ENCODE results near the gene ARAP3. TPM values are rescaled to one million over a fixed set of nuclear protein-coding genes. Genes with fewer than 3 reads are reported as not detected.

Gene ARAP3
- total and polyA plus RNA-seq, 9 of the 15 experiments (the other 6 are each of a cell fraction or from before 2014, with no cell fraction given), result 0.83 to 25.7 (median 6.4) TPM

DNA sequence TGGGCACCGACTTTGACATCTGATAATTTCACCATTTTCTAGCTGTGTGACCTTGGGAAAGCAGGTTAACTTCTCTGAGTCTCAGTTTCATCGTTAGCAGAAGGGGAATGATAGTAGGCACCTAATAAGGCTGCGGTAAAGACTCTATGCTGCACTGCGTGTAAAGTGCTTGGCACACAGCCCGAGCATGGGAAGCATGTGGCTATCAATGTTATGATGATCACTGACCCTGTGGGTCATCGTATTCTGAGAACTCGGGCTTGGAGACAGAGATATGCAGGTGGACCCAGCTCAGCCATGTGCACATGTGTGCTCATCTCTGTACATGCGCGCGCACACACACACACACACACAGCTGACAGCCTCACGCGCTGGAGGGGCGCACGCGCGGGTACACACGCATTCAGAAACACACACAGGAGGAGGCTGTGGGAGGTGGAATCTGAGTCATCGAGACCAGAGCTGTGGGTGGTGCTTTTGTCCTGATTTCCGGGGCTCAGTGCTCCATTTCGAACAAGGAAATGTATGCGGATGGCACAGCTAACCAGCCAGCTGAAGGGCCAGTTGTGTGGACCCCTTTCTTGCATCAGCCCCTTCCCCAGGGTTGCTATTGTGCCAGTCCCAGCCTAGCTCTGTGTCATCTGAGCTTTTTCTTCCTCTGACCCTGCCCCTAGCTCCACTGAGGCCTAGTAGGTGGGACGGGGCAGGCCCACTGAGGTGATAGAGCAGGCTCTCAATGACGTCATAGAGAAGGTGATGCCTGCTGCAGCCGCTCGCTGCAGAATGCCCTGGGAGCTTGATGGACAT is 11.1 kb upstream of the ARAP3 start (continued):
- no peak for TF ChIP-seq GABPA (tag; conservative IDR thresholded peaks at IDR 0.05; ENCODE audit: low read depth)
- TF ChIP-seq ZNF224 (CRISPR knock-in tag; IDR thresholded peaks at IDR 0.05), result no peak
- TF ChIP-seq, protein P1, sequence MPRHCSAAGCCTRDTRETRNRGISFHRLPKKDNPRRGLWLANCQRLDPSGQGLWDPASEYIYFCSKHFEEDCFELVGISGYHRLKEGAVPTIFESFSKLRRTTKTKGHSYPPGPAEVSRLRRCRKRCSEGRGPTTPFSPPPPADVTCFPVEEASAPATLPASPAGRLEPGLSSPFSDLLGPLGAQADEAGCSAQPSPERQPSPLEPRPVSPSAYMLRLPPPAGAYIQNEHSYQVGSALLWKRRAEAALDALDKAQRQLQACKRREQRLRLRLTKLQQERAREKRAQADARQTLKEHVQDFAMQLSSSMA (CRISPR knock-in tag; IDR thresholded peaks at IDR 0.05), result no peak
- no peak for TF ChIP-seq NFYB (IDR thresholded peaks at IDR 0.05; ENCODE audit: extremely low read depth, insufficient read length)
- TF ChIP-seq, protein P2, sequence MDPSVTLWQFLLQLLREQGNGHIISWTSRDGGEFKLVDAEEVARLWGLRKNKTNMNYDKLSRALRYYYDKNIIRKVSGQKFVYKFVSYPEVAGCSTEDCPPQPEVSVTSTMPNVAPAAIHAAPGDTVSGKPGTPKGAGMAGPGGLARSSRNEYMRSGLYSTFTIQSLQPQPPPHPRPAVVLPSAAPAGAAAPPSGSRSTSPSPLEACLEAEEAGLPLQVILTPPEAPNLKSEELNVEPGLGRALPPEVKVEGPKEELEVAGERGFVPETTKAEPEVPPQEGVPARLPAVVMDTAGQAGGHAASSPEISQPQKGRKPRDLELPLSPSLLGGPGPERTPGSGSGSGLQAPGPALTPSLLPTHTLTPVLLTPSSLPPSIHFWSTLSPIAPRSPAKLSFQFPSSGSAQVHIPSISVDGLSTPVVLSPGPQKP (CRISPR knock-in tag; IDR thresholded peaks at IDR 0.05), result no peak
- no peak for TF ChIP-seq ZFPM2 (CRISPR knock-in tag; IDR thresholded peaks at IDR 0.05)
- TF ChIP-seq, protein P3, sequence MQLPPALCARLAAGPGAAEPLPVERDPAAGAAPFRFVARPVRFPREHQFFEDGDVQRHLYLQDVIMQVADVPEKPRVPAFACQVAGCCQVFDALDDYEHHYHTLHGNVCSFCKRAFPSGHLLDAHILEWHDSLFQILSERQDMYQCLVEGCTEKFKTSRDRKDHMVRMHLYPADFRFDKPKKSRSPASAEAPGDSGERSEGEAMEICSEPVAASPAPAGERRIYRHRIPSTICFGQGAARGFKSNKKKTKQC (CRISPR knock-in tag; IDR thresholded peaks at IDR 0.05), result peak; percentile 93
- TF ChIP-seq ELF4 (CRISPR knock-in tag; IDR thresholded peaks at IDR 0.05), result no peak
- TF ChIP-seq, protein P4, sequence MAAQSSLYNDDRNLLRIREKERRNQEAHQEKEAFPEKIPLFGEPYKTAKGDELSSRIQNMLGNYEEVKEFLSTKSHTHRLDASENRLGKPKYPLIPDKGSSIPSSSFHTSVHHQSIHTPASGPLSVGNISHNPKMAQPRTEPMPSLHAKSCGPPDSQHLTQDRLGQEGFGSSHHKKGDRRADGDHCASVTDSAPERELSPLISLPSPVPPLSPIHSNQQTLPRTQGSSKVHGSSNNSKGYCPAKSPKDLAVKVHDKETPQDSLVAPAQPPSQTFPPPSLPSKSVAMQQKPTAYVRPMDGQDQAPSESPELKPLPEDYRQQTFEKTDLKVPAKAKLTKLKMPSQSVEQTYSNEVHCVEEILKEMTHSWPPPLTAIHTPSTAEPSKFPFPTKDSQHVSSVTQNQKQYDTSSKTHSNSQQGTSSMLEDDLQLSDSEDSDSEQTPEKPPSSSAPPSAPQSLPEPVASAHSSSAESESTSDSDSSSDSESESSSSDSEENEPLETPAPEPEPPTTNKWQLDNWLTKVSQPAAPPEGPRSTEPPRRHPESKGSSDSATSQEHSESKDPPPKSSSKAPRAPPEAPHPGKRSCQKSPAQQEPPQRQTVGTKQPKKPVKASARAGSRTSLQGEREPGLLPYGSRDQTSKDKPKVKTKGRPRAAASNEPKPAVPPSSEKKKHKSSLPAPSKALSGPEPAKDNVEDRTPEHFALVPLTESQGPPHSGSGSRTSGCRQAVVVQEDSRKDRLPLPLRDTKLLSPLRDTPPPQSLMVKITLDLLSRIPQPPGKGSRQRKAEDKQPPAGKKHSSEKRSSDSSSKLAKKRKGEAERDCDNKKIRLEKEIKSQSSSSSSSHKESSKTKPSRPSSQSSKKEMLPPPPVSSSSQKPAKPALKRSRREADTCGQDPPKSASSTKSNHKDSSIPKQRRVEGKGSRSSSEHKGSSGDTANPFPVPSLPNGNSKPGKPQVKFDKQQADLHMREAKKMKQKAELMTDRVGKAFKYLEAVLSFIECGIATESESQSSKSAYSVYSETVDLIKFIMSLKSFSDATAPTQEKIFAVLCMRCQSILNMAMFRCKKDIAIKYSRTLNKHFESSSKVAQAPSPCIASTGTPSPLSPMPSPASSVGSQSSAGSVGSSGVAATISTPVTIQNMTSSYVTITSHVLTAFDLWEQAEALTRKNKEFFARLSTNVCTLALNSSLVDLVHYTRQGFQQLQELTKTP (IDR thresholded peaks at IDR 0.05; ENCODE audit: low read depth in 1 of 2, partially characterized antibody in 2 of 2), result no peak
- TF ChIP-seq, protein P5, sequence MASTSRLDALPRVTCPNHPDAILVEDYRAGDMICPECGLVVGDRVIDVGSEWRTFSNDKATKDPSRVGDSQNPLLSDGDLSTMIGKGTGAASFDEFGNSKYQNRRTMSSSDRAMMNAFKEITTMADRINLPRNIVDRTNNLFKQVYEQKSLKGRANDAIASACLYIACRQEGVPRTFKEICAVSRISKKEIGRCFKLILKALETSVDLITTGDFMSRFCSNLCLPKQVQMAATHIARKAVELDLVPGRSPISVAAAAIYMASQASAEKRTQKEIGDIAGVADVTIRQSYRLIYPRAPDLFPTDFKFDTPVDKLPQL (IDR thresholded peaks at IDR 0.05; ENCODE audit: extremely low read depth, insufficient read length), result no peak
- TF ChIP-seq, protein P6, sequence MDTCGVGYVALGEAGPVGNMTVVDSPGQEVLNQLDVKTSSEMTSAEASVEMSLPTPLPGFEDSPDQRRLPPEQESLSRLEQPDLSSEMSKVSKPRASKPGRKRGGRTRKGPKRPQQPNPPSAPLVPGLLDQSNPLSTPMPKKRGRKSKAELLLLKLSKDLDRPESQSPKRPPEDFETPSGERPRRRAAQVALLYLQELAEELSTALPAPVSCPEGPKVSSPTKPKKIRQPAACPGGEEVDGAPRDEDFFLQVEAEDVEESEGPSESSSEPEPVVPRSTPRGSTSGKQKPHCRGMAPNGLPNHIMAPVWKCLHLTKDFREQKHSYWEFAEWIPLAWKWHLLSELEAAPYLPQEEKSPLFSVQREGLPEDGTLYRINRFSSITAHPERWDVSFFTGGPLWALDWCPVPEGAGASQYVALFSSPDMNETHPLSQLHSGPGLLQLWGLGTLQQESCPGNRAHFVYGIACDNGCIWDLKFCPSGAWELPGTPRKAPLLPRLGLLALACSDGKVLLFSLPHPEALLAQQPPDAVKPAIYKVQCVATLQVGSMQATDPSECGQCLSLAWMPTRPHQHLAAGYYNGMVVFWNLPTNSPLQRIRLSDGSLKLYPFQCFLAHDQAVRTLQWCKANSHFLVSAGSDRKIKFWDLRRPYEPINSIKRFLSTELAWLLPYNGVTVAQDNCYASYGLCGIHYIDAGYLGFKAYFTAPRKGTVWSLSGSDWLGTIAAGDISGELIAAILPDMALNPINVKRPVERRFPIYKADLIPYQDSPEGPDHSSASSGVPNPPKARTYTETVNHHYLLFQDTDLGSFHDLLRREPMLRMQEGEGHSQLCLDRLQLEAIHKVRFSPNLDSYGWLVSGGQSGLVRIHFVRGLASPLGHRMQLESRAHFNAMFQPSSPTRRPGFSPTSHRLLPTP (IDR thresholded peaks at IDR 0.05; ENCODE audit: borderline replicate concordance, extremely low read depth, insufficient read length), result no peak

All from K562 (cell line).